Stimulated activated effector memory CD8-positive, alpha-beta T cell treated with anti-CD3 and anti-CD28 coated beads, Interleukin-12 subunit alpha, Interleukin-12 subunit beta, amount 100 ng/mL, for 72 hours (primary cell): ENCODE results near the gene ERN1.
A peak's percentile ranks its signal among the peaks of the same experiment; 100 is the strongest.

Experiments used
- ATAC-seq: fragments of 150-1000 bp; cut with Tn5 transposase; 2 replicates; pipeline ENCODE4 v1.10.0; 2021
- DNase-seq, 2 donors: peaks; one replicate each; pipeline ENCODE4 v3.0.0; 2021 to 2022; ENCODE audit warnings: low spot score in 2 of 2
- H3K27ac Mint-ChIP-seq: one replicate; pipeline ENCODE4 v1.8.0; 2022; ENCODE audit warnings: mild to moderate bottlenecking, mixed read lengths
- H3K36me3 Mint-ChIP-seq: one replicate; pipeline ENCODE4 v1.8.0; 2022; ENCODE audit warnings: mild to moderate bottlenecking, mixed read lengths
- H3K4me1 Mint-ChIP-seq: one replicate; pipeline ENCODE4 v1.8.0; 2022; ENCODE audit warnings: mixed read lengths
- H3K4me3 Mint-ChIP-seq: one replicate; pipeline ENCODE4 v1.8.0; 2022; ENCODE audit warnings: mild to moderate bottlenecking, mixed read lengths
- H3K9me3 Mint-ChIP-seq: one replicate; pipeline ENCODE4 v1.8.0; 2022; ENCODE audit warnings: mixed read lengths

Gene ERN1

DNA sequence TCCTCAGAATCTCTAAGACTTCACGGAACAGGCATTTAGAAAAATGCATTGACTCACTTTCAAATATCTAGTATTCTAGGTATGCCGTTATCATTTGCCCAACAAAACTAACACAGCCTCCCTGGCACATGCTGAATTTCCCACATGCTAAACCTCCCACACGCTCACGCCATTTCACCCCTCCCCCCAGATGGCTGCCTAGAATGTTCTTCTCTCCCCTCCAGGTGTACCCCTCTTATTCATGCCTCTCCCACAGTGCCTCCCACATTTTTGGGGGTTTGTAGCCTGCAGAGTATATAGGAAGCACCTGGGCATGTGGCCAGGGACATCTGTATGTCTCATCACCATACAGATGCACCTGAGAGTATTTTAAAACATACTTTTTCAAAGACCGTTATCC, 71.3 kb downstream of the ERN1 start:
- Mint-ChIP-seq H3K4me1 (peaks cover 86% of the 10 kb centered on the region), H3K9me3 (no peaks in the 10 kb centered on the region), H3K36me3 (peaks cover 98% of the 10 kb centered on the region), H3K27ac (peak overlapping the region; percentile 92), H3K4me3 (peak overlapping the region; percentile 74)
- no peak for DNase-seq
- no peak for ATAC-seq

DNA sequence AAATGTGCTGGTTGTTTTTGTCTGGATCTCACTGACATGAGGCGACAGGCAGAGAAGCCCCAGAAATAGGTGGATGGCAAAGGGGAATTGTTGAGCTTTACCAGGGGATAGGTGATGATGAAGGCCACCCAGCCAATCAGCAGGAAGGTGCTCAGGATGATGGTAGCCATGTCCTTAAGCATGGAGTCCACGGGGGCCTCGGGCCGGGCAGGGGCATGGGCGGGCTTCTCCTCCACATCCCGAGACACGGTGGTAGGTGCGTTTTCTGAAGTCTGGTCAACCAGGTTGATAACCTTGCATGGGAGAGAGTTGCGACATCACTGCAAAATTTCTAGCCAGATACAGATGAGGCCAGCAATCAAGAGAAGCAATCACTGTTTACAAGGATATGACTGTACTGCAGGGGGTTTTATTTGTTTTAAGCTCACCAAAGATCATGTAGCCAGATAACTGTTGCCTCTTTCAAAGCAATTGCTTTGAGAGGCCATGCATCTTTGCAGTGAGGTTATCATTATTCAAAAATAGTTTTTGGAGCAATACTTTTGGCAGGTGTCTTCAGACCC, 72.2 kb downstream of the ERN1 start:
- ATAC-seq = no peak
- Mint-ChIP-seq H3K4me3 (no peak overlapping the region), H3K36me3 (peaks cover 98% of the 10 kb centered on the region), H3K27ac (peak overlapping the region; percentile 90), H3K4me1 (peaks cover 86% of the 10 kb centered on the region), H3K9me3 (no peaks in the 10 kb centered on the region)
- DNase-seq = no peak

DNA sequence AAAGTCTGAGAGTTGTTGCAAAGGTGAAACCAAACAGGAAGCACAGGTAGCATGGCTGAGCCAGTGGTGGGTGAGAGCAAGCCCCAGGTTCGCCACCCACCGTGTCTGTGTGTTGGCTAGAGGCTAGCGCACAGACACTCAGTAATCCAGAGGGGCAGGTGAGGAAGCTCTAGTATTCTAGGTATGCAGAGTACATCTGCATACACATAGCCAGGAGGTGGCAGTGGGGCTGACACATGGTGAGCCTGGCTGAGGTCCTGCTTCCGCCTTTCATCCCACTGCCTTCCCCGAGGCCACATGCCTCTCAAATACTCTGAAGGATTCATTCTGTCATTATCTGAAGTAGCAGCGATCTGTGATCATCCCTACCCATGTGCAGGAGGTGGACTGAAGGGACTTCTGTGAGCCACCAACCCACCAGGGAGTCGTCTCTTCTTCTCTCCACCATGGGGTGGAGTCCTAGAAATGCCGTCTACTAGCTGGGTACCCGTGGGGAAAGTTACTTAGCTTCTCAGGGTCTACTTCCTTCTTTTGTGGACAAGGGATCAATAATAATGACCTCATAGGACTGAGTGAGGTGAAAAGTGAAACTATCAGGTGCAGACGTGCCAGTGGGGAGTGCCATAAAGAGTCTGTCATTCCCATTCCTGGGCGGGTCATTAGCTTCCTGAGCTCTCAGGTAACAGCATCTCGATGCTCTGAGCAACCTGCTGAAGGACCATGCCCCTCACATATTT, 73.5 kb downstream of the ERN1 start:
- peak overlapping the region; percentile 17 for H3K4me3 Mint-ChIP-seq
- no peaks in the 10 kb centered on the region for H3K9me3 Mint-ChIP-seq
- peaks cover 100% of the 10 kb centered on the region for H3K36me3 Mint-ChIP-seq
- peak overlapping the region; percentile 90 for H3K27ac Mint-ChIP-seq
- H3K4me1 Mint-ChIP-seq = peaks cover 83% of the 10 kb centered on the region
- DNase-seq = no peak
- no peak for ATAC-seq

DNA sequence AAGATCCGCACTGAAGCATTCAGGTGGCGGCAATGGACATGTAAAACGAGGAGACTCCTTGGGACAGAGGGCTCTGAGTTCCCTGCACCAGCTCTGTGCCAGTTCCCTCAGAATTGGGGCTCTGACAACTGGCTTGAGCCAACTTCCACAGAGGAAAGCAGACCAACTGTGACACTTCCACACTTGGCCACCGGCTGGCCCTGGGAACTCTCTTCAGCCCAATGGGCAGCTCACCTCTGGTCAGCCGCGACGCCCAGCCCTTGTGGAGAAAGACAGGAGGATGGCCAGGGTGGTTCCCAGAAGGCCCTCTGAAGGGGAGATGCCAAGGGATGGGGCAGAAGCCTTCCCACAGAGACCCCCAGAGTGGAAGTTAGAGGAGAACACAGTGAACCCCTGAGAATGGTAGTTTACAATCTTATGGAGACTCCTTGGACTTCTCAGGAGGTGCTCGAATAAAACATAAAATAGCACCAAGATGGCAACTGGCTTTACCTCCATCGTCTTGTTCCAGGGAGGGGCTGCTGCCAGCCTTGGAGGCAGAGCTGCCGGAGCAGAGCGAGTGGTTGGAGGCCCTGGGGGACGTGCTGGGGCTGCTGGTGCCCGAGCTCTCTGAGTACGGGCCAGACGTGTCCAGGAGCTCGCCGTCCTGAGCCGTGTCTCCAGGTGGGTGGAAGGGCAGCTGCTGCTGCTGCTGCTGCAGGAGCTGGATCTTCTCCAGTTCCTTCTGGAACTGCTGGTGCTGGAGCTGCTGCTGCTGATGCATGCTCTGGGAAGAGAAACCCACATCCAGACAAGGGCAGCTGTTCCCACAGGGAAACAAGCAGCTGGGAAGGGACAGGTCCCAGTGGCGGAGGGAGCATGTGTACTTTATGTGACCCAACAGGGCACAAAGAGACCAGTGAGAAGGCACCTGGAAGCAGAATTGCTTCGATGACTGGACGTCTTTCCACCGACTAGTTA, 74.5 kb downstream of the ERN1 start:
- DNase-seq (no peak), ATAC-seq (no peak)
- Mint-ChIP-seq H3K27ac (peak overlapping the region; percentile 90), H3K4me3 (no peak overlapping the region), H3K36me3 (peaks cover 100% of the 10 kb centered on the region), H3K9me3 (no peaks in the 10 kb centered on the region), H3K4me1 (peaks cover 83% of the 10 kb centered on the region)

DNA sequence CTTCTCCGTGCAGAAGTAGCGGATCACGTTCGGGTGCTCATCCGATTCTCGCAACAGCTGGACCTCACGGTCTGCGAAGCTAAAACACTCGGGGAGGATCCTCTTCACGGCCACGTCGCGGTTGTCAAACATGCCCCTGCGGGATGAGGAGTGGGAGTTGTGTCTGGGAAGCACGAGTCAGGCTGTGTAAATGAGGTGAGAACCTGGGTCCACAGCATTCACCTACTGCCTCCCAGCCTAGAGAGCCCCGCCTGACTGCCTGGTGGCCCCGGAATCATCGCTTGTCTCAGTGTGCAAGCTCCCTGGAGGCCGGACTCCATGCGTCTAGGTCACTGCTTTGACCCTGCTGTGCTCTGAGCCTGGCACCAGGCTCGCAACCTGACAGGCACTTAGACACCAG, 75.6 kb downstream of the ERN1 start:
- Mint-ChIP-seq H3K4me3 (no peak overlapping the region), H3K4me1 (peaks cover 83% of the 10 kb centered on the region), H3K36me3 (peaks cover 100% of the 10 kb centered on the region), H3K27ac (no peak overlapping the region), H3K9me3 (no peaks in the 10 kb centered on the region)
- no peak for ATAC-seq
- DNase-seq = no peak

DNA sequence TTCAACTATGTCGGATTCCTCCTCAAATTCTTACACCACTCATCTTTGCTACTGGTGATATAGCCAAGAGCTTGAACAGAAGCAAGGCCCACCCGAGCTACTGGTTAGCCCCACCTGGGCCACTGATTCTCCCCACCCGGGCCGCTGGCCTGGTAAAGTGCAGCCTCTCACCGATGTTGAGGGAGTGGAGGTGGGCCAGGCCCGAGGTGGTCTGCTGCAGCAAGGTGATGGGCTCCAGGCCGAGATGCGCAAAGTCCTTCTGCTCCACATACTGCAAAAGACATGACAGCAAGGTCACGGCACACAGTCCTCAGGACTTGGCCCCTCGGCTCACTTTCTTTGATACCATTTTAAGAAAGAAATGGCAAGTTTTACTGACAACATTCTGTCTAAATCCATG, 76.8 kb downstream of the ERN1 start:
- Mint-ChIP-seq H3K9me3 (no peaks in the 10 kb centered on the region), H3K27ac (peak overlapping the region; percentile 91), H3K4me1 (peaks cover 73% of the 10 kb centered on the region), H3K36me3 (peaks cover 100% of the 10 kb centered on the region), H3K4me3 (no peak overlapping the region)
- ATAC-seq (no peak), DNase-seq (no peak)

DNA sequence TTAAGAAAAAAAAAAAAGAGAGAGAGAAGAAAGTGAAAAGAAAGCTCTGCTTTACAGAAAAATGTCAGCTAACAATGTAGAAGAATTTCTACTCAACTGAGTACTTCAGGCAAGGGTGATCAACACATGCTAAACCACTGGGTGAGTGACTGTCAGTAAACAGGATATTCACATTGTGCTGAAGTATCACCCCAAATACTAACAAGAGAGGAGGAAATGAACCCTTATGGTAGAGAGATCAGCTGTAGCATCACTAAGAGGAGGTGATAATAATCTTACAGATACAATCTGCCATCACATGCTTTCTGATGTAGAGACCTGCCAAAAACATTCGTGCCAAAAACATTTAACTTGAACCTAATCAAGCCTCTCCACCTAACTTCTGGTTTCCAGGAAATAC, 78.8 kb downstream of the ERN1 start:
- Mint-ChIP-seq H3K4me1 (peaks cover 56% of the 10 kb centered on the region), H3K9me3 (no peaks in the 10 kb centered on the region), H3K27ac (peak overlapping the region; percentile 91), H3K4me3 (peak overlapping the region; percentile 47), H3K36me3 (peaks cover 100% of the 10 kb centered on the region)
- DNase-seq (no peak), ATAC-seq (peak; percentile 98)

DNA sequence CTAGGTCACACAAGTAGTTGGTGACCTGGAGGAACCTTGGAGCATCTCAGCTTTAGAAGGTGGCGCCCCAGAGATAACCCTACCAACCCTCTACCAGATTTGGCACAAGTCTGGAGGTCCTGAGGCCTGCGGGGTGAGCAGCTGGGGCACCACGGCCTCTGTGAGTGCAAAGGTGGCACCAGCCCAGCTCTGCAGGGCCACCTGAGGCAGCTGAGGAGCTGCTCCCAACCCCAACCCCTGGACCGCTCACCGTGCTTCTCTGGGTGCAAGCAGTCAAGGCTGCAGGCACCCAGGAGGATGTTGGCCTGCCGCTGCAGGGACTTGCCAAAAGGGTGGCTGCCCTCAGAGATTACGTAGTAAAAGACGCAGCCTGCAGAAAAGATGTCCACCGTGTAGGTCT, 81.1 kb downstream of the ERN1 start:
- ATAC-seq (no peak), DNase-seq (no peak)
- H3K36me3 Mint-ChIP-seq = peaks cover 100% of the 10 kb centered on the region
- H3K4me1 Mint-ChIP-seq = peaks cover 55% of the 10 kb centered on the region
- H3K4me3 Mint-ChIP-seq = no peak overlapping the region
- no peaks in the 10 kb centered on the region for H3K9me3 Mint-ChIP-seq
- H3K27ac Mint-ChIP-seq = peak overlapping the region; percentile 58

DNA sequence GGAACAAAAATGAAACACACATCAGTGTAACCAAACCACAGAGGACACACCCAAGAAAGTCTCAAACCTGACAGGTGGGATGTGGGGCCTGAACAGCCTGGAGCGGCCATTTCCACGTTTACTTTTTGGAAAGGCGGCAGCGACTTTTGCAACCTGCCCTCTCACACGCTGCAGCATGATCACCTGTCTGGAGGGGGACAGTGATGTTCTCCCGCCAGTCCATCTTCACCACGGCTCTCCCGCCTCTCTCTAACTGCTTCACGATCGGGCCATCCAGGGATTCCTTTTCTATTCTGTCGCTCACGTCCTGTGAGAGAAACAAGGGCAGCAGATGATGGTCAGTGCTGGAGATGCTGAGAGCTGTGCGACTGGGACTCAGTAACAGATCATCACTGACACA, 84.8 kb downstream of the ERN1 start:
- H3K4me3 Mint-ChIP-seq = no peak overlapping the region
- peaks cover 100% of the 10 kb centered on the region for H3K36me3 Mint-ChIP-seq
- H3K27ac Mint-ChIP-seq = peak overlapping the region; percentile 80
- ATAC-seq (no peak), DNase-seq (no peak)
- peaks cover 47% of the 10 kb centered on the region for H3K4me1 Mint-ChIP-seq
- H3K9me3 Mint-ChIP-seq = no peaks in the 10 kb centered on the region

DNA sequence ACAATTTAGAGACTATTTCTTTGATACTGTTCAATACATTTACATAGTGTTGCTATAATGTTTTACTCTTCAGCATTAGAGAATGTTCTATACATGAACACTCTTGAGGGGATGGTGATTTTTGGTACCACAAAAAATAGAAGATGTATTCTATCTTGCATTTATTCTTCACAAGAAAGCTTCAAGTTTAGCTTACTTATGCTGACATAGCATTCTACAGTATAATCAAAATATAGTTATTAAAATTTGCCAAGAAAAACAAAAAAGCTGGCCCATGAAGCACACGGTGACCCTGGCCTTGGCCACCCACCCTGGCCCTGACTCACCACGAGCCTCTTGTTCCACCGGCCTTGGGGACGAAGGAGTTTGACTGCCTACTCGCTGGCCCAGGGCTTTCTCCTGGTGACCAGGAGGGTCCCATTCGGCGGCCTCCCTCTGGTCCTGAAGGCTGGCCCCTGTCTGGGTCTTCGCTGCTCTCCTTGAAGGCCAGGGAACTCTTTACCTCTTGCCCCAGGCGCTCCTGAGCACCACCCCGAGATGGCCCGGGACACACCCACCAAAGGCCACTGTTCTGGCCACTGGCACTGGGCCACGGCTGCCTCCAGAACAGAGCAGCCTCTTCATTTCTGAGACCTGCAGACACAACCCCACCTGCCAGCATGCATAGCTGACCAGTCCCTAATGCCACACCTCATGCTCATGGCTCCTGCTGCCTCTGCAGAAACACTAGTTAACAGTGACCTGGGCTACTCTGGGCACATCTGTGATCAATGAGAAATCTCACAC, 87.1 kb downstream of the ERN1 start:
- peak overlapping the region; percentile 87 for H3K27ac Mint-ChIP-seq
- no peak for ATAC-seq
- H3K9me3 Mint-ChIP-seq = no peaks in the 10 kb centered on the region

DNA sequence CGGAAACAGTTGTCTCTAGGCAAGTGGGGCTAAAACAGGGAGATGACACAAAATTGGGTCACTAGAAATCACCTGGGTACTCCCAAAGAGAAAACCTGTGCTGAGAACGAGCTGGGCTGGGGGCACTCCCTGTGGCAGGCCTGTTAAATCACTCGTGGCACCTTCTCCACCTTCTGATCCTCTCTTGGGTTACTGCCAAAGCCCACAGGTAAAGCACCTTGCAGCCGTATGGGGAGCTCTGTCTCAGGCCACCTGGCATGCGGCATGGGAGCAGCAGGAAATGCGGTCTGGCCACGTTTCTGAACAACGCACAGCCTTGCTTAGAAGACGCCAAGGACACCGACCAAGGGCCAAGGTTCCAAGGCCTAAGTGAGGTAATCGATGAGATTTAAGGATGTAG, 88.0 kb downstream of the ERN1 start:
- H3K4me3 Mint-ChIP-seq = no peak overlapping the region
- H3K36me3 Mint-ChIP-seq = peaks cover 98% of the 10 kb centered on the region
- DNase-seq = no peak
- H3K9me3 Mint-ChIP-seq = no peaks in the 10 kb centered on the region
- peak overlapping the region; percentile 87 for H3K27ac Mint-ChIP-seq
- ATAC-seq = peak; percentile 28
- H3K4me1 Mint-ChIP-seq = peaks cover 51% of the 10 kb centered on the region

More for the DNA sequence above, 87.1 kb downstream of the ERN1 start:
- peaks cover 50% of the 10 kb centered on the region for H3K4me1 Mint-ChIP-seq
- peaks cover 100% of the 10 kb centered on the region for H3K36me3 Mint-ChIP-seq
- no peak overlapping the region for H3K4me3 Mint-ChIP-seq
- DNase-seq = no peak

DNA sequence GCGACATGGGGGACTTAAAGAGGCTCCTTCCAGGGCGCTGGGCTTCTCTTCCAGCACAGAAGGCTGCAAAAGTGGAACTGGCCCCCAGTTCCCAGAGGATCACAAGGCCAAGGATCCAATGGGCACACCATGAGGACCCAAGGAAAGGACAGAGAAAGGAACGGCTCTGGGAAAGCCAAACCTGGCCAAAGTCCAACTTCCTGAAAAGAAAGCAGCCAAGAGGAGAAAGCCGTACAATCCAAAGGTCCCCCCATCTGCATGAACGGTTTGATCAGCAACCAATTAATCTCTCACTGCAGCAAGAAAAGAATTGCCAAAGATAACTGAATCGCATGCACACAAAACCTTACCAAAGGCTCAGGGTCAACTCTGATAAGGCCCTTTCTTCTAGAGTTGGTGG, 89.7 kb downstream of the ERN1 start:
- Mint-ChIP-seq H3K4me1 (peaks cover 44% of the 10 kb centered on the region), H3K4me3 (no peak overlapping the region), H3K36me3 (peaks cover 98% of the 10 kb centered on the region), H3K9me3 (no peaks in the 10 kb centered on the region), H3K27ac (peak overlapping the region; percentile 87)
- DNase-seq = no peak
- no peak for ATAC-seq

DNA sequence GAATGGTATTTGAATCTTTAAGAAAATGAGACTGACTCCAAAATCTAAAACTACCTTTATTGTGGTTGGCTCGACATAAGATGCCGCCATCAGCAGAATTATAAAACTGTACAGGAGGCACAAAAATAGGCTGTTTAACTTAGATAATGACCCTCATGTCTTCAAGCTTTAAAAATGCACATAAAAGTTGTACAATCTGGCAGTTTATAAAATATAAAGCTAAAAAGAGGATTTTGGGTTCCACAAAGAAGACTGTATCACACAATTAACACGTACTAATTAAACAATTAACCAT, 90.9 kb downstream of the ERN1 start:
- ATAC-seq = no peak
- Mint-ChIP-seq H3K36me3 (peaks cover 88% of the 10 kb centered on the region), H3K4me1 (peaks cover 45% of the 10 kb centered on the region), H3K27ac (peak overlapping the region; percentile 87), H3K4me3 (no peak overlapping the region), H3K9me3 (no peaks in the 10 kb centered on the region)
- DNase-seq = no peak

DNA sequence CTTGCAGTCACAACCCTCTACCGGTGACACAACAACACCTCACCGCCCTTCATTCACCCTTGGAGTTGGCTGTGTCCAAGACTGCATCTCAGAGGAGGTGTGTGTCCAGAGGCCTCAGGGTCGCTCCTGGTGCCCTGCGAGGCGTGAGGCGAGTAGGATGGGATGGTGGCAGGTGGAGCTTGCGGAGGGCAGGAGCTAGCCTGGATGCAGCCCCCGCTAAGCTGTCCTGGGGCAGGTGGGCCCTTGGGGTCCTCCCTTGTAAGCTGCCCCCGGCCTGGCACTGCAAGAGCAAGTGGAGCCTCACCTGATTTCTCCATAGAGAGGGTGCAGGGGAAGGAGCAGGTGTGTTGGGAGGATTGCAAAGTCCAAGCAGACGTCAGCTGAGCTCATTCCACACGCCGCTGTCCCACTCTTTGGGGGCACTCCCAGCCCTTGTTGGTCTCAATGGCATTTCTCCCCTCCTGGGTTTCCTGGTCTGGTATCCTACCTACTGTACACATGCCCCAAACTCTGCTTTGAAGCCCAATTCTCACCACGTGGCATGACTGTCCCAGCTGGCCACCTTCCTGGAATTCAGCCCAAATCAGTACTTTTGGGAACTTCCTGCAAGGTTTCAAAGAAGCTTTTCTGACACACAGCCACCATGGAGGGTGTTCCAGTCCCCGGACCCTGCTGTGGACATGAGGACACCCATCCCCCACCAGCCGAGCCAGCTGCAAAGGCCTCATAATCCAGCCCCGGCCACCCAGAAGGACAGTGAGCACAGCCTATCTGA, 91.4 kb downstream of the ERN1 start:
- ATAC-seq (no peak), DNase-seq (no peak)
- Mint-ChIP-seq H3K4me3 (no peak overlapping the region), H3K36me3 (peaks cover 88% of the 10 kb centered on the region), H3K4me1 (peaks cover 40% of the 10 kb centered on the region), H3K27ac (peak overlapping the region; percentile 87), H3K9me3 (no peaks in the 10 kb centered on the region)
